IPS-18c (cell line): ENCODE measurements around the gene HES4.
A peak's percentile ranks its signal among the peaks of the same experiment; 100 is the strongest.
"Not testable (repeated sequence)": the region's sequence is repeated elsewhere in the genome, so short reads cannot be mapped to it uniquely, and the experiment has no call there.

Source experiments
- H3K4me3 ChIP-seq: 2 replicates; pipeline ENCODE4 v1.7.0; 2013; ENCODE audit warnings: low read depth, mild to moderate bottlenecking, low read length, moderate library complexity; ENCODE audit not compliant: insufficient read depth
- H3K9me3 ChIP-seq: one replicate; pipeline ENCODE4 v1.6.1; 2013; ENCODE audit warnings: mild to moderate bottlenecking, low read length, moderate library complexity; ENCODE audit not compliant: control insufficient read depth, insufficient read depth

HES4 gene

GRCh38 chr1:1037366-1038327 lies 37.8 kb upstream of the HES4 start:
- H3K9me3 ChIP-seq, result no peaks in the 10 kb centered on the region
- no peak overlapping the region for H3K4me3 ChIP-seq

GRCh38 chr1:1035291-1035943 lies 35.5 kb upstream of the HES4 start:
- no peak overlapping the region for H3K4me3 ChIP-seq
- no peaks in the 10 kb centered on the region for H3K9me3 ChIP-seq

- Histone ChIP-seq H3K4me3 (peak overlapping the region; percentile 51), H3K9me3 (no peaks in the 10 kb centered on the region)
These were observed 34.5 kb upstream of the HES4 start for GRCh38 chr1:1034439-1034781.

GRCh38 chr1:1033731-1034438 lies 34.0 kb upstream of the HES4 start:
- Histone ChIP-seq H3K9me3 (no peaks in the 10 kb centered on the region), H3K4me3 (peak overlapping the region; percentile 51)

GRCh38 chr1:1033009-1033587 lies 33.2 kb upstream of the HES4 start:
- Histone ChIP-seq H3K4me3 (peak overlapping the region; percentile 52; the same call in 1 of the 2 replicates), H3K9me3 (no peaks in the 10 kb centered on the region)

- H3K4me3 ChIP-seq, result peak overlapping the region; percentile 28; the same call in 1 of the 2 replicates
These were observed 32.5 kb upstream of the HES4 start for GRCh38 chr1:1032424-1032823.

GRCh38 chr1:1031659-1032235 lies 31.9 kb upstream of the HES4 start:
- no peak overlapping the region for H3K4me3 ChIP-seq

More at GRCh38 chr1:1032424-1032823, 32.5 kb upstream of the HES4 start:
- H3K9me3 ChIP-seq, result no peaks in the 10 kb centered on the region

GRCh38 chr1:1030867-1031658 lies 31.2 kb upstream of the HES4 start:
- not testable (repeated sequence) for H3K9me3 ChIP-seq, H3K4me3 ChIP-seq

More at GRCh38 chr1:1031659-1032235, 31.9 kb upstream of the HES4 start:
- no peaks in the 10 kb centered on the region for H3K9me3 ChIP-seq

GRCh38 chr1:1027791-1028190 lies 27.9 kb upstream of the HES4 start:
- H3K4me3 ChIP-seq, result no peak overlapping the region
- no peaks in the 10 kb centered on the region for H3K9me3 ChIP-seq

GRCh38 chr1:1026599-1027413 lies 26.9 kb upstream of the HES4 start:
- no peaks in the 10 kb centered on the region for H3K9me3 ChIP-seq
- H3K4me3 ChIP-seq, result no peak overlapping the region

- H3K4me3 ChIP-seq, result no peak overlapping the region
- no peaks in the 10 kb centered on the region for H3K9me3 ChIP-seq
These were observed 25.8 kb upstream of the HES4 start for GRCh38 chr1:1025730-1026129.

GRCh38 chr1:1024771-1025699 lies 25.1 kb upstream of the HES4 start:
- no peak overlapping the region; the same call in 1 of the 2 replicates for H3K4me3 ChIP-seq

GRCh38 chr1:1024149-1024770 lies 24.4 kb upstream of the HES4 start:
- H3K9me3 ChIP-seq, result no peaks in the 10 kb centered on the region

More at GRCh38 chr1:1024771-1025699, 25.1 kb upstream of the HES4 start:
- no peaks in the 10 kb centered on the region for H3K9me3 ChIP-seq

GRCh38 chr1:1023700-1024099 lies 23.8 kb upstream of the HES4 start:
- no peak overlapping the region; the same call in 1 of the 2 replicates for H3K4me3 ChIP-seq
- H3K9me3 ChIP-seq, result no peaks in the 10 kb centered on the region

More at GRCh38 chr1:1024149-1024770, 24.4 kb upstream of the HES4 start:
- H3K4me3 ChIP-seq, result no peak overlapping the region; the same call in 1 of the 2 replicates
